HG02884 (cell line): ENCODE measurements around the gene PMM1.
"Not testable (repeated sequence)": the region's sequence is repeated elsewhere in the genome, so short reads cannot be mapped to it uniquely, and the experiment has no call there.

Source experiments
- ATAC-seq: cut with Tn5 transposase; IDR thresholded peaks from one replicate; pipeline ENCODE4 v1.9.1; 2021; ENCODE audit warnings: mild to moderate bottlenecking, moderate library complexity; ENCODE audit not compliant: unreplicated experiment

The PMM1 gene

DNA sequence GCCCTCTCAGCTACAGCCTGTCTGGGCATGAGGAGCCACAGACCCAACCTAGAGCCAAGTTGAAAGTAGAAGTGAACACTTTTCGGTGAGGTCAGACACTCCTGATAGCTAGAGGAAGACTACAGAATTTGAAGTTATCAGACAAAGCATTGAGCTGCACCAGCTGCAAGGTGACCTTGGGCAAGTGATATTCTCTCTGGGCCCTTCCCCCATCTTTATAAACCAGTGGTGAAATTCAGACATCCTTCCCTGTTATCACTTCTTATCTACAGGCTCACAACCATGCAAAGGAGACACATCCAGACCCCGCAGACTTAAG is 8.0 kb upstream of the PMM1 start:
- no peak for ATAC-seq

DNA sequence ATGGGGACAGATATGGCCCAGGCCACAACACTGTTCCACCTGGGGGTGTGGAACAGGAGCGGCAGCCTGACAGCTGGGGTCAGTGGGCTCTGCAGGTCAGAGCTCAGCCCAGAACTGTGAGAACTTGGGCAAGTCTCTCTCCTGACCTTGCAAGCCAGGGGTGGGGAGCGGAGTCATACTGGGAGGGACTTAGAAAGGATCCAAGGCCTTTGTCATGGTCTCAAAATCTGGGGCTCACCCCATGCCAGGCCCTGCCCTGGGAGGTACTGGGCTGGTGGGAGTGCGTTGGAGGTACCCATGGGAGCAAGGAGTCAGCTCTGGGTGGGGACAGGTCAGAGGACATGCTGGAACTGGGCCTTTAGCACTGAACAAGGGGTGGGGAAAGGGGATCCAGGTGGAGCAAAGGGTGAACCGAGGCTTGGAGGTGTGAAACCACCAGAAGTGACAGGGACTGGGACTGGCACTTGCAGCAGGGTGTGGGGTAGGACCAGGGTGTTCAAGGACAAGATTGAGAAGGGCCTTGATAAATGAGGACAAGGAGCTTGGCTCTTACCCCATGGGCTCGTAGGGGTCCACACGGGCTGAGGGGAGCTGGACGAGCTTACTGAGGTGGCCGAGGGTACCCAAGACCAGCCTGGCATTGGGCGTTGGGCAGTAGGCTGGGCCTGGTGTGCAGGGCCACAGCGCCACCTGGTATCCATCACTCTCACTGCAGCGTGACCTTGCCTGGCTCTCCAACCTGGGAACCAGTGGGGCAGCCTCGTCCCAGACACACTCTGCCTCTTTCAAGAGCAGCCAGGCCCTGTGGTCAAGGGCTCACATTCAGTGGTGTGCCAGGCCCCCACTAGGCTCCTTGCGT is 7.4 kb upstream of the PMM1 start:
- no peak for ATAC-seq

DNA sequence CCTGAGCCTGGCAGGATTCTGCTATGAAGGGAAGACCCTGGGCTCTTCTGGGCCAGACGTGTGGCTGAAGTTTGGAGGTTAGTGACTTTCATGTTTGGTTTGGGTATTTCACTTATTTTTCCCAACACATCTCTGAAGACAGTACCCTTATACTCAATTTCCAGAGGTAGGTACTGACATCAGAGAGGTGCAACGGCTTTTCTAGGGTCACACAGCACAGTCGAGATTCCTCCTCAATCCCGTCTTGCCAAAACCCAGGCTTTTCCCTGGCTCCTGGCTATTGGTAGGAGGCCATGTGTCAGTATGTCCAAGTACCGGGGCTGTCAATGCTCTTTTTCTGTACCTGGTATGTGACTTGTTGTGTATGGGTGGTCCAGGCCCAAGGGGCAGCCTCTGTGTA is 6.1 kb upstream of the PMM1 start:
- ATAC-seq, result no peak

DNA sequence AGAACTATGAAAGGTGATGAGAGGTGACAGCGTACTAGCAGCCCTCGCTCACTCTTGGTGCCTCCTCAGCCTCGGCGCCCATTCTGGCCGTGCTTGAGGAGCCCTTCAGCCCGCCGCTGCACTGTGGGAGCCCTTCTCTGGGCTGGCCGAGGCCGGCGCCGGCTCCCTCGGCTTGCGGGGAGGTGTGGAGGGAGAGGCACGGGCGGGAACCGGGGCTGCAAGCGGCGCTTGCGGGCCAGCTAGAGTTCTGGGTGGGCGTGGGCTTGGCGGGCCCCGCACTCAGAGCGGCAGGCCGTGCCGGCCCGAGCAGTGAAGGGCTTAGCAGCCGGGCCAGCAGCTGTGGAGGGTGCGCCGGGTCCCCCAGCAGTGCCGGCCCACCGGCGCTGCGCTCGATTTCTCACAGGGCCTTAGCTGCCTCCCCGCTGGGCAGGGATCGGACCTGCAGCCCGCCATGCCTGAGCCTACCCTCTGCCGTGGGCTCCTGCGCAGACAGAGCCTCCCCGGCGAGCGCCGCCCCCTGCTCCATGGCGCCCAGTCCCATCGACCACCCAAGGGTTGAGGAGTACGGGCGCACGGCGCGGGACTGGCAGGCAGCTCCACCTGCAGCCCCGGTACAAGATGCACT is 3.8 kb upstream of the PMM1 start:
- ATAC-seq, result not testable (repeated sequence)

DNA sequence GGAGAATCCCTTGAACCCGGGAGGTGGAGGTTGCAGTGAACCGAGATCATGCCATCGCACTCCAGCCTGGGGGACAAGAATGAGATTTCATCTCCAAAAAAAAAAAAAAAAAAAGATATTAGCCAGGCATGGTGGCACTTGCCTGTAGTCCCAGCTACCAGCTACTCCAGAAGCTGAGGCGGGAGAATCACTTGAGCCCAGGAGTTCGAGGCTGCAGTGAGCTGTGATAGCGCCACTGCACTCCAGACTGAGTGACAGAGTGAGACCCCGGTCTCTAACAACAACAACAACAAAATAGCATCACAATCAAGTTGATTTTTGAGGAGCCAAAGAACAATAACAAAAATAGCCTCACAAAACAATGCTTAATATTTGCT is 2.3 kb downstream of the PMM1 start:
- no peak for ATAC-seq

DNA sequence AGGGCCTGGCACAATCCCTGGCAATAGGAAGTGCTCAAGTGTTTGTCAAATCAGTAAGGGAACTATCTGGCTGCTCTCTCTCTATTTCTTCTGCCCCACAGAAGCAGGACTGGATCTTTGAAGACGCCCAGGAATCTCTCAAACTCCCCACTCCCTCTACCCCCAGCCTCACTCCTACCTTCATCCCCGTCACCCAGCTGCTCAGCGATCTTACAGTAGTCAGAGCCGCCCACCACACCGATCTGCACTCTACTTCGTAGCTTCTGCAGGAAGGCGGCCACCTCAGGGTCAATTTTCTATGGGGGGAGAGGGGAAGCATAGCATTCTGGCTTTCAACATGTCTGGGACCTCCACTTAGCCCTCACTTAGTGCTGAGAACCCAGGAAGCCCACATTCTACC is 3.7 kb downstream of the PMM1 start:
- ATAC-seq, result no peak

DNA sequence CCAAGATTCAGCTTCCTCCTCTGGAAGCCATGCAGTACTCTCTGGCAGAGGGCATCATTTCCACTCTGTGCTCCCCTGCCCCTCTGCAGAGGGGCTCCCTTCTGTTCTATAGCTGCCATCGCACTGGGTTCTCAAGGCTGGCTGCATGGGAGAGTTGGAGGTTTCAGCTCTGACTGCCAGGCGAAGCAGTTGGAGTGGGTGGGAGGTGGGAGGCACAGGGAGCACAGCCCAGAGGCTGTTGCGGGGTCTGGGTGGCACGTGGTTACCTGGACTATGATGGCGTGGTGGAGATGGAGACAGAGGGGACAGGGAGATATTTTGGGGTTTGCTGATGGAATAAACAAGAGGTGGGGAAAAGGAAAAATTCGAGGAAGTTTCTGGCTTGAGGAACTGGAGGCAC is 4.8 kb downstream of the PMM1 start:
- ATAC-seq, result no peak

DNA sequence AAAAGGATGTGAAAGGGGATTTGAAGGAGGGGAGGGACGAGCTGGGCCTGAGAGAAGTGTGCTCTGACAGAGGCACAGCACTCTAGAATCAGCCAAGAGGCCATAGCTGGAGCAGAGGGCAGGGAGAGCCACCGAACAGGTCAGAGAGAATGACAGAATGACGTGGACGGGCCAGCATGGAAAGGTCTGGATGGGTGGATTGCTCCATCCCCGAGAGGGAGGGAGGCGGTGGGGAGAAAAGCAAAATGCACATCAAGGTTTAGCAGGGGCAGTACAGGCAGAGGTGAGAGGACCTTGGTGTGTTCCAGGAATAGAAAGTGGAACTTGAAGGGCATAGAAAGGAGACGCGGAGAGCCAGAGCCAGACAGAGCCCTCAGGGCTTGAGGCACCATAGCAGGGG is 6.9 kb downstream of the PMM1 start:
- ATAC-seq, result no peak

DNA sequence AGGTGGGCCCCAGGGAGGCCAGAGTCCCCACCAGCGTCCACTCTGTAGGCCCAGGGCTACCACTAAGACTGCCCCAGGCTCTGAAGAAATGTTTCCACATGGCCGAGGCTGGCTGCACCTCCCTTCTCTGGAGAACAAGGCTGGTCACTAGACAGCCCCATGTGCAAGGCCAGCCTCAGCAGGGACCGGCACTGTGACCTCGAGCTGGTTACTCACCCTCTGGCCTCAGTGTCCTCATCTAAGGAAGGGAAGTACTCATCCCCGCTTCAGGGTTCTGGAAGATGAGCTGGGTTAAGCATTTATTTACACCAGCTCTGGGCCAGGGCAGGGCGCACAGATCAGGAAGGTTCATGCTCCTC is 9.7 kb downstream of the PMM1 start:
- ATAC-seq, result no peak

DNA sequence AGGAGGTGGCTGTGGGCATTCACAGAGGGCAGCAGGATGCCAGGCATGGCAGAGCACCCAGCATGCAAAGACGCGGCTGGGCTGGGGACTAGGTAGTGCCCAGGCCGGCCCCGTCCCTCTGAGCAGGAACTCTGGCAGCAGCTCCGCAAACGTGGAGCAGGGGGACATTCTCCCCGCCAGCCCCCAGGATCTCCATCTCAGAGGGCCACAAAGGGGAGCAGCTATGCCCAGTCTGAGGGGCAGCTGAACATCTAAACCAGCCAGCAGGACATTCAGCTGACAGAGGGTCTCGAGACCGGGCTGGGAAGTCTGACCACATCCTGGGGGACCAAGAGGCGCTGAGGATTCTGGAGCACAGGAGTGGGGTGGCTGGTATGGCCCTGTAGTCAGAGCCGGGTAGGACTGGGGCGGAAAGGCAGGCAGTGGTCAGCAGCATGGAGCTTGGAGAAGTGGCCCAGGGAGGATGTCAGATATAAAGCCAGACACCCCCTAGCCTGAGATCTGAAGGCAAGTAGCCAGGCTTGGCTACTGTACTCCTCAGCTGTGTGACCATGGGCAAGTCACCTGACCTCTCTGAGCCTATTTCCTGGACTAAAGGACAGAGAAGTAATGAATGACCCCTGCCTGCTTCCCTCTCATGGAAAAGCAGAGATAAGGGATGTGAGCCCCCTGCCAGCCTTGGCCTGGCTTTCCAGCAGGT is 10.2 kb downstream of the PMM1 start:
- no peak for ATAC-seq

DNA sequence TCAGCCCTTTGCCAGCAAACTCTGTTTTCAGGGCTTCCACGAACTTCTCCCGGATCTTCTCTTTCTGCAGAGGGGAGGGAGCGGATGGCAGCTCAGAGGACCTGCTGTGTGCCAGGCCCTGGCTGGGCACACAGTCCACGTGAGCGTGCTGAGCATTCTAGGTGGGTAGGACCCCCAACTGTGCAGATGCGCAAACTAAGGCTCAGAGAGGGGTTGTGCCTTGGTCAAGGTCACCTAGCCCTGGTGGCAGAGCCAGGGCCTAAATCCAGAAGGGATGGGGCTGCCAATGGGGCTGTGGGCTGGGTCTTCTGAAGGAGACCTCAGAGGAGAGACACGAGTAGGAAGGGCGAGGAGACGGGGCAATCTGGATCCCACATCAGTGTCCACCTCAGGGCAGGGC is 10.8 kb downstream of the PMM1 start:
- no peak for ATAC-seq

DNA sequence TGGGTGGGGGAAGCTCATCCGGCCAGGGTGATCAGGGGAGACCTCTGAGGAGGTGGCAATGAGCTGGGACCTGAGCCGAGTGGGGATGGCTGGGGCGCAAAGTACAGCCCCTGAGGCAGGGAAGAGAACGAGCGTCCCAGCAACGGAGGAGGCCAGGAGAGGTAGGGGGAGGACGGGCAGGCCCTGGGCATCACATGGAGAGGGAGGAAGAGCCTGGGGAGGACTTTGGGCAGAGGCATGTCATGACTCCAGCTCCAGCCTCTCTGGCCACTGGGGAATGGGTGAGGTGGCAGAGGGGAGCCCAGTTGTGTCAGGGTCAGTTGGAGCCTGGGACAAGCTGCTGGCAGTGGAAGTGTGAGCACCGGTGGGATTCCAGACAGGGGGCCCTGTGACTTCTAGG is 11.5 kb downstream of the PMM1 start:
- no peak for ATAC-seq

DNA sequence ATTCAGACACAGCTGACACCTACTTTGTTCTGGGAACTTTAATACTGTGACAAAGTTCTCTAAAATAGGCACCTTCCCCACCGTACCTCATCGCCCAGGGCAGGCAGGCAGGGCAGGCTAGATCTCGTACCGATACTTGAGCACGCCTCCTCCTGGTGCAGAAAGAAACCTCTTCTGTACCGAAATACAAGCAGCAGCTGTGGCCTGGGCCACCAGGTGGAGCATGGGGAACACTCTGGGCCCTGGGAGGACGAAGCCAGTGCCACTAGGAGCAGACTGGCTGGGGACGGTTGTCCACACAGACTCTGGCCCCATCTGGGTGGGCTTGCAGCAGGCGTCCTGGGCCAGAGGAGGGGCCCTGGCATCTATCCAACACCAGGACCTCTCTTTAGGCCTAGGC is 12.8 kb downstream of the PMM1 start:
- ATAC-seq, result no peak

DNA sequence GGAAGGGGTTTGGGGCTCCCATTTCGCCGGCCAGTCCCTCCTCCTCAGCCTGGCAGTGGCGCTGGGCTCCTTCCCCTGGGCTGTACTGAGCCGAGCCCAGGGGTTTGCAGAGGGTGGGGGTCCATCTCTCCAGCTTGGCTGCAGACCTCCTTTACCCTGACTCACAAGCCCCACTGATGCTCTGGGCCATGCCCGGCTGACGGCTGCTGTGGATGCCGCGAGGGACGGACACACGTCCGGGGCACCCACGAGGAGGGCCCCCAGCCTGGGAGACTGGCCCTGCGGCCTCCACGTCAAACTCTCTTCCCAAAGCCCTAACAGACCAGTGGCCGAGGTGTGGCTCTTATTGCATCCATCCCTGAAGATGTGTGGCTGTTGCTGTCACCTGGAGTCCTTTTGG is 14.1 kb downstream of the PMM1 start:
- no peak for ATAC-seq

DNA sequence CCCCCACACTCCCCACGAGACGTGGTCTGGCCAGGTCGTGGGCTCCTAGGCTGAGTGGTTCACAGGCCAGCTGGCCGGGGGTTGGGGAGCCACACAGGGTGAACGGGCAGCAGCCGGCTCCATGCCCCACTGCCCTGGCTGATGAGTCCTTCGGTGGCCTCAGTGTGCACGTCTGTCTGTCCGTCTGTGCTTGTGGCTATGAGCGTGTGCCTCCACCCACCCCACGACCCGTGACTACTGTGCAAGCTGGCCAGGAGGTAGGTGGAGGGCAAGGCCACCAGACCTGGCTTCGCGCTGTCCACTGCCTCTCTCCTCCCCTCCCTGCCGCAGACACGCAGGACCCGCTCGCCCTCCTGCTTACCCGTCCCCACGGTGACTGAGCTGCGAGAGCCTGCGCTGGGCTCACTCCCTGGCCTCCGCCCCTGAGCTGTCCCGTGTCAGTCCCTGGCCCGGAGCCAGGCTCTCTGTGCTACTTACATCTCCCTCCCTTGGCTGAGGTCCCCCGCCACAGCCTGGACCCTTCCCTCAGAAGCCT is 14.7 kb downstream of the PMM1 start:
- ATAC-seq, result no peak

DNA sequence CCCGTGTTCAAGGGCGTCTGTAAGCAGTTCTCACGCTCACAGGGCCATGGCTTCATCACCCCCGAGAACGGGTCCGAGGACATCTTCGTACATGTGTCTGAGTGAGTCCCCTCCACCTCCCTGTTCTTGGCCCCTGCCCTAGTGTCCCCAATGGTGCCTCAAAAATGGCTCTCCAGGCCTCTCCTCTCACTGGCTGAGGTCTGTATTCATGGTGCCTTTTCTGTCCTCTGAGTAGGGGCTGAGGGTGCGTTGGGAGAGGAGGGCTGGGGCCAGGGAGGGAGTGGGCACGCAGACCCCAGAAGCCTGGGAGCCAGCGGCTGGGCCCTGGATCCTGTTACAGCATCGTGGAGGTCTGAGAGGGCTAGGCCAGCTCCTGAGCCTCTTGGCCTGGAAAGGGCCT is 16.0 kb downstream of the PMM1 start:
- ATAC-seq, result no peak

DNA sequence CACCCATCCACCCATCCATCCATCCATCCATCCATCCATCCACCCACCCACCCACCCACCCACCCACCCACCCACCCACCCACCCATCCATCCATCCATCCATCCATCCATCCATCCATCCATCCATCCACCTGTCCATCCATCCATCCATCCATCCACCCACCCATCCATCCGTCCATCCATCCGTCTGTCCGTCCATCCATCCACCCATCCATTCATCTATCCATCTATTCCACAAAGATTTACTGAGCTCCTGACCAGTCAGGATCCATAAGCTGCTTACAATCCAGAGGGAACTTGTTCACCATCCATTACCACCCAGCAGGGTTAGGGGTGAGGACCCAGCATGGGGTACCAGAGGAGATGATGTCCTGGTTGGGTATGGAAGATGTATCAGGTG is 17.3 kb downstream of the PMM1 start:
- not testable (repeated sequence) for ATAC-seq

DNA sequence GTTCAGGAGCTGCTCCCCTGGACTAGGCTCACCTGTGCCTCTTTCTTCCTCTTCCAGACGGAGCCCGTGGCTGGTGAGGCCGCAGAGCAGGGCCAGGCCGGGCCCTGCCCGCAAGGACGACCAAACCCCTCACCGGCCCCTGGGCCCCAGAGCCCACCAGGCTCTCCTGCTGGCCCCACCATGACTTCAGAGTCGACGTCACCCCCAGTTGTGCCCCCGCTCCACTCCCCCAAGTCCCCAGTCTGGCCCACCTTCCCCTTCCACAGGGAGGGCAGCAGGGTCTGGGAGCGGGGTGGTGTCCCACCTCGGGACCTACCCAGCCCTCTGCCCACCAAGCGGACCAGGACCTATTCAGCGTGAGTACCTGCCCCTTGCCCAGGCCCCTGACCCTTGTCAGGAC is 17.9 kb downstream of the PMM1 start:
- ATAC-seq, result no peak

DNA sequence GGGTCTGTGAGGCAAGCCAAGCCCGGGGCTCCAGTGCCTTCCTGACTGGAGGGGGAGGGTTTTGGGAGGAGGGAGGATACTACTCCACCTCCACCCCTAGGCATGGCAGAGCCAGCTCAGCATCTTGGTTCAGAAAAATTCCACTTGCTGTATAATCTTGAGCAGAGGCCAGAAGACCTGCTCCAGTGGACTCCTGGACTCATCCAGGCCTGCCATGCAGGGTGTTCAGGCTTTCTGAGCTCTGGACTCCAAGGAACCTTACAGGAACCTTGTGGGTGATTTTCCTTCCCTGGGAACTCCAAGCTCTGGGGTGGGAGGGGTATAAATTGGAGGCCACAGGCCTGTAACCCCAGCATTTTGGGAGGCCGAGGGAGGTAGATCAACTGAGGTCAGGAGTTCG is 19.4 kb downstream of the PMM1 start:
- ATAC-seq, result no peak

DNA sequence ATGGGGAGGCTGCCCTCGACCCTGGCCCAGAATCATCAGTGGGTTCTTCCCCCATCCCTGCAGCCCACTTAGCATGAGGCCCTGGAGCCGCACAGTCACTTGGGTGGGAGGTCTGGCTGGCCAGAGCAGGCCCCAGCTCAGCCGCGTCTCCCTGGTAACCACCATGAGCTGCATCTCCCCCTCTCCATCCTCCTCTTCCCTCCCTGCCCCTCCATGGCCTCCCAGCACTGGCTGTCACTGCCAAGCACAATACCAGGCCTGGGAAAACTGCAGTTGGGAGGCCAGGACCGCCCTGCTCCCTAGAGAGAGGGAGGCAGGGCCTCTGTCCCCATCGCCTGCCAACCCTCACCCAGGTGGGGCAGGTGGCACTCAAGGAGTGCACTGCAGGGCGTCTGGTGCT is 20.8 kb downstream of the PMM1 start:
- ATAC-seq, result no peak

DNA sequence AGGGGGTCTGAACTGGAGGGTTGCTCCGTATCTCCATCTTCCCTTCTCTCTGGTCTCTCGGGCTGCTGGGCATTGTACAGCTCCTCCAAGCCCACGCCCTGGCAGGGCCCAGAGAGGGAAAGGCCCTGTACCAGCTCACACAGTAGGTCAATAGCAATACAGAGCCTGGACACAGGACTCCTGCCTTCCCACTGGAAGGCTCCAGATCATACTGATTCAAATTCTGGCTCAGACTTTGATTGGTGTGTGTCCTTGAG is 22.2 kb downstream of the PMM1 start:
- no peak for ATAC-seq

DNA sequence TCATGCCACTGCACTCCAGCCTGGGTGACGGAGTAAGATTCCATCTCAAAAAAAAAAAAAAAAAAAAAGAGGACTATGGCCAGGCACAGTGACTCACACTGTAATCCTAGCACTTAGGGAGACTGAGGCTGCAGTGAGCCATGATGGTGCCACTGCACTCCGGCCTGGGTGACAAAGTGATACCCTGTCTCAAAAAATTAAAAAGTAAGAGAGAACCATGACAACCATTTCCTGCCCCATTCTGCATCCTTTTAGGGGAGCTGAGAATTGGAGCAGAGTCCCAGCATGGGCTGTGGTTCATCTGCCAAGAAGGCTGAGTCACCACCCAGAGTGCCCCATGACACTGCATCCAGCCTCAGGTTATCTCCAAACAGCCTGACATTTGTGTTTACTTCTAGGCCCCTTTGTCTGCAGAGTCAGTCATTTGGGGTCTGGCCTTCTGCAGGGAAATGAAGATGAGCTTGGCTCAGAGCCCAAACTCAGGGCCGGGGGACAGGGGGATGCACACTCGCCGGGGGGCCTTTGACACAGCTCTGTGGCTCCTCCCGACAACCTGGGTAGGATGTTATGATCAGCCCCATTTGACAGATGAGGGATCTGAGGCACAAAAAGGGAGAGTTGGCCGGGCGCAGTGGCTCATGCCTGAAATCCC is 24.1 kb downstream of the PMM1 start:
- no peak for ATAC-seq
